GM23338 (cell line): ENCODE measurements around the gene CDYL. TPM values are rescaled to one million over a fixed set of nuclear protein-coding genes. Genes with fewer than 3 reads are reported as not detected.
A peak's percentile ranks its signal among the peaks of the same experiment; 100 is the strongest.

ENCODE experiments used
- ATAC-seq: fragments of 200-7000 bp; cut with Tn5 transposase; 3 replicates; pipeline ENCODE4 v1.9.1; 2020
- DNase-seq: peaks from one replicate; pipeline ENCODE4 v3.0.0-alpha.2; 2015; ENCODE audit warnings: low spot score
- H2AFZ ChIP-seq: fragments of 200-600 bp; sonication (generic); 2 replicates; pipeline ENCODE4 v1.8.0; 2016; ENCODE audit warnings: antibody characterized with exemption, mild to moderate bottlenecking, moderate library complexity
- H3F3A ChIP-seq: fragments of 200-600 bp; sonication (generic); replicated peaks from 2 replicates; pipeline ENCODE4 v1.8.0; 2017; ENCODE audit warnings: antibody characterized with exemption, mixed run types, low read depth
- H3K27ac ChIP-seq: fragments of 200-600 bp; sonication (generic); 2 replicates; pipeline ENCODE4 v1.6.1; 2016; ENCODE audit warnings: low read depth
- H3K27me3 ChIP-seq: fragments of 200-600 bp; sonication (generic); 2 replicates; pipeline ENCODE4 v1.8.0; 2016; ENCODE audit warnings: mild to moderate bottlenecking, mixed run types, moderate library complexity; ENCODE audit not compliant: insufficient read depth
- H3K36me3 ChIP-seq: fragments of 200-600 bp; sonication (generic); 2 replicates; pipeline ENCODE4 v1.8.0; 2016; ENCODE audit warnings: mild to moderate bottlenecking; ENCODE audit not compliant: insufficient read depth
- H3K4me1 ChIP-seq: fragments of 200-600 bp; sonication (generic); 2 replicates; pipeline ENCODE4 v1.8.0; 2016; ENCODE audit warnings: mild to moderate bottlenecking, moderate library complexity; ENCODE audit not compliant: insufficient read depth
- H3K4me2 ChIP-seq: fragments of 200-600 bp; sonication (generic); 2 replicates; pipeline ENCODE4 v1.7.1; 2017; ENCODE audit warnings: mixed run types
- H3K4me3 ChIP-seq: fragments of 200-600 bp; sonication (generic); 2 replicates; pipeline ENCODE4 v1.6.1; 2016; ENCODE audit warnings: mixed run types
- H3K79me2 ChIP-seq: fragments of 200-600 bp; sonication (generic); replicated peaks from 2 replicates; pipeline ENCODE4 v1.8.0; 2017; ENCODE audit warnings: mild to moderate bottlenecking; ENCODE audit not compliant: insufficient read depth
- H3K9me2 ChIP-seq: fragments of 200-600 bp; sonication (generic); 2 replicates; pipeline ENCODE4 v1.8.0; 2017; ENCODE audit not compliant: insufficient read depth
- H4K20me1 ChIP-seq: fragments of 200-600 bp; sonication (generic); replicated peaks from 2 replicates; pipeline ENCODE4 v1.8.0; 2017; ENCODE audit warnings: mild to moderate bottlenecking; ENCODE audit not compliant: insufficient read depth
- H3K27ac Mint-ChIP-seq: 2 replicates; pipeline ENCODE4 v1.8.0; 2020; ENCODE audit warnings: inconsistent platforms, mild to moderate bottlenecking, moderate library complexity, mixed read lengths
- H3K27me3 Mint-ChIP-seq: 3 replicates; pipeline ENCODE4 v1.8.0; 2022; ENCODE audit warnings: low read depth, mild to moderate bottlenecking, moderate library complexity, mixed read lengths, inconsistent platforms; ENCODE audit not compliant: insufficient read depth, poor library complexity
- H3K36me3 Mint-ChIP-seq: 3 replicates; pipeline ENCODE4 v1.8.0; 2021; ENCODE audit warnings: low read depth, mild to moderate bottlenecking, inconsistent platforms, moderate library complexity, mixed read lengths
- H3K4me1 Mint-ChIP-seq: 3 replicates; pipeline ENCODE4 v1.8.0; 2020; ENCODE audit warnings: mild to moderate bottlenecking, inconsistent platforms, mixed read lengths
- H3K4me3 Mint-ChIP-seq: 3 replicates; pipeline ENCODE4 v1.8.0; 2021; ENCODE audit warnings: moderate library complexity, mild to moderate bottlenecking, inconsistent platforms, mixed read lengths
- H3K9me3 Mint-ChIP-seq: 3 replicates; pipeline ENCODE4 v1.8.0; 2020; ENCODE audit warnings: moderate library complexity, mild to moderate bottlenecking, inconsistent platforms, mixed read lengths
- CREB1 ChIP-seq: fragments of 250-450 bp; sonication (Bioruptor Pico); IDR thresholded peaks from 2 replicates; pipeline ENCODE4 v1.5.0; 2020; ENCODE audit warnings: low read depth, mild to moderate bottlenecking, moderate library complexity
- CTCF ChIP-seq, 2 experiments: fragments of 200-600 bp in 1 of 2; sonication (generic) in 1 of 2; conservative IDR thresholded peaks; 2 replicates each; pipeline versions ENCODE4 v1.5.1 to v1.6.1; 2016 to 2017; ENCODE audit warnings: antibody characterized with exemption in 2 of 2, low read depth in 2 of 2, mild to moderate bottlenecking in 2 of 2, moderate library complexity in 1 of 2
- ETS1 ChIP-seq: IDR thresholded peaks from 2 replicates; pipeline ENCODE4 v1.6.1; 2016; ENCODE audit warnings: antibody characterized with exemption
- EZH2 ChIP-seq: fragments of 200-600 bp; sonication (generic); IDR thresholded peaks from one replicate; pipeline ENCODE4 v1.8.0; 2017; ENCODE audit warnings: antibody characterized with exemption, mild to moderate bottlenecking, low read depth; ENCODE audit not compliant: unreplicated experiment
- EZH2phosphoT487 ChIP-seq: fragments of 200-600 bp; sonication (generic); IDR thresholded peaks from one replicate; pipeline ENCODE4 v1.8.1; 2018; ENCODE audit warnings: antibody characterized with exemption; ENCODE audit not compliant: unreplicated experiment
- JUNB ChIP-seq: IDR thresholded peaks from one replicate; pipeline ENCODE4 v1.6.1; 2016; ENCODE audit warnings: antibody characterized with exemption; ENCODE audit not compliant: unreplicated experiment
- NANOG ChIP-seq: IDR thresholded peaks from 2 replicates; pipeline ENCODE4 v1.6.1; 2016; ENCODE audit warnings: antibody characterized with exemption, borderline replicate concordance
- POLR2AphosphoS5 ChIP-seq: IDR thresholded peaks from 2 replicates; pipeline ENCODE4 v1.6.1; 2016; ENCODE audit warnings: antibody characterized with exemption, low read depth
- REST ChIP-seq: IDR thresholded peaks from one replicate; pipeline ENCODE4 v1.6.1; 2018; ENCODE audit warnings: antibody characterized with exemption; ENCODE audit not compliant: unreplicated experiment
- STAT1 ChIP-seq: IDR thresholded peaks from one replicate; pipeline ENCODE4 v1.6.1; 2016; ENCODE audit warnings: antibody characterized with exemption; ENCODE audit not compliant: unreplicated experiment
- ZNF114 ChIP-seq: fragments of 250-450 bp; sonication (Bioruptor Pico); IDR thresholded peaks from 2 replicates; pipeline ENCODE4 v1.5.0; 2020; ENCODE audit warnings: mild to moderate bottlenecking, moderate library complexity
- ZNF331 ChIP-seq: fragments of 250-450 bp; sonication (Bioruptor Pico); IDR thresholded peaks from 2 replicates; pipeline ENCODE4 v1.5.0; 2020; ENCODE audit warnings: low read depth, mild to moderate bottlenecking, moderate library complexity
- ZNF462 ChIP-seq: fragments of 250-450 bp; sonication (Bioruptor Pico); IDR thresholded peaks from 2 replicates; pipeline ENCODE4 v1.5.0; 2020; ENCODE audit warnings: mild to moderate bottlenecking, moderate library complexity
- polyA plus RNA-seq: library from polyadenylated mRNA; unstranded; fragments of >200 nt; fragmentation: Nextera tagmentation; extraction: Ambion mirVana; gene quantifications from 2 replicates; pipeline ENCODE4 v1.2.1, GENCODE V29; 2016
- total RNA-seq: library from RNA; depleted of rRNA; stranded (reverse); fragments of >200 nt; shearing (Covaris generic); gene quantifications from 2 replicates; pipeline ENCODE4 v1.2.3, GENCODE V29; 2014

The CDYL gene
- total and polyA plus RNA-seq, 2 experiments from 2014 or later = 67.2 to 128 TPM

- H3F3A ChIP-seq = no peaks in the 10 kb centered on the region
- no peak for ATAC-seq
These were observed 33.1 kb upstream of the CDYL start for GRCh38 chr6:4743062-4743461.

More at GRCh38 chr6:4743062-4743461, 33.1 kb upstream of the CDYL start:
- Histone ChIP-seq H3K27me3 (no peaks in the 10 kb centered on the region), H3K27ac (no peak overlapping the region), H3K4me1 (no peaks in the 10 kb centered on the region), H4K20me1 (no peaks in the 10 kb centered on the region), H3K79me2 (no peaks in the 10 kb centered on the region), H3K4me2 (no peak overlapping the region), H3K4me3 (no peak overlapping the region), H3K36me3 (no peaks in the 10 kb centered on the region), H2AFZ (peak overlapping the region; percentile 43; the same call in 1 of the 2 replicates), H3K9me2 (no peaks in the 10 kb centered on the region)
- Mint-ChIP-seq H3K36me3 (no peaks in the 10 kb centered on the region), H3K27me3 (peaks cover 8% of the 10 kb centered on the region), H3K4me3 (no peak overlapping the region), H3K9me3 (no peaks in the 10 kb centered on the region), H3K27ac (no peak overlapping the region), H3K4me1 (no peaks in the 10 kb centered on the region)
- TF ChIP-seq ETS1 = no peak
- TF ChIP-seq EZH2 = no peak
- no peak for TF ChIP-seq ZNF462 (CRISPR knock-in tag)
- TF ChIP-seq CREB1 = no peak
- no peak for TF ChIP-seq REST
- no peak for TF ChIP-seq JUNB
- no peak for TF ChIP-seq CTCF (conservative IDR thresholded peaks at IDR 0.05; ENCODE audit: low read depth in 2 of 2)
- no peak for TF ChIP-seq ZNF114 (CRISPR knock-in tag)
- TF ChIP-seq POLR2AphosphoS5 = no peak
- no peak for TF ChIP-seq EZH2phosphoT487
- TF ChIP-seq STAT1 = no peak
- TF ChIP-seq ZNF331 (CRISPR knock-in tag) = no peak
- TF ChIP-seq NANOG = no peak
- no peak for DNase-seq
